NB4 (cell line): ENCODE measurements around the gene CBY2.

Experiments used
- CTCF ChIP-seq: IDR thresholded peaks from one replicate; pipeline ENCODE4 v1.5.1; 2012; ENCODE audit warnings: low read depth, low read length
- MYC ChIP-seq: IDR thresholded peaks from 2 replicates; pipeline ENCODE4 v1.6.1; 2011; ENCODE audit warnings: low read depth, low read length
- POLR2A ChIP-seq: IDR thresholded peaks from 2 replicates; pipeline ENCODE4 v1.6.1; 2011; ENCODE audit warnings: mild to moderate bottlenecking; ENCODE audit not compliant: insufficient read length; ENCODE audit errors: extremely low read depth

- TF ChIP-seq CTCF (no peak), POLR2A (no peak), MYC (no peak)
These were observed 5.5 kb downstream of the CBY2 start for GRCh38 chr13:45707516-45708100.
